Nephron progenitor cell (in vitro differentiated cells): ENCODE results near the gene KCNMB2.

ENCODE experiments used
- DNase-seq: peaks from one replicate; pipeline ENCODE4 v3.0.0; 2021
- H3K27ac Mint-ChIP-seq: 2 replicates; pipeline ENCODE4 v1.8.0; 2021; ENCODE audit warnings: mild to moderate bottlenecking, moderate library complexity, mixed read lengths
- H3K27me3 Mint-ChIP-seq: 2 replicates; pipeline ENCODE4 v1.8.0; 2021; ENCODE audit warnings: mild to moderate bottlenecking, low read depth, mixed read lengths; ENCODE audit not compliant: poor library complexity
- H3K36me3 Mint-ChIP-seq: 2 replicates; pipeline ENCODE4 v1.8.0; 2021; ENCODE audit warnings: low read depth, mixed read lengths
- H3K4me1 Mint-ChIP-seq: 2 replicates; pipeline ENCODE4 v1.8.0; 2021; ENCODE audit warnings: mixed read lengths
- H3K4me3 Mint-ChIP-seq: 2 replicates; pipeline ENCODE4 v1.8.0; 2021; ENCODE audit warnings: mild to moderate bottlenecking, moderate library complexity, mixed read lengths
- H3K9me3 Mint-ChIP-seq: 2 replicates; pipeline ENCODE4 v1.8.0; 2021; ENCODE audit warnings: mild to moderate bottlenecking, moderate library complexity, mixed read lengths
- CTCF ChIP-seq: fragments of 200-600 bp; sonication (generic); IDR thresholded peaks from 2 replicates; pipeline ENCODE4 v1.5.0; 2021; ENCODE audit warnings: antibody characterized with exemption

Gene KCNMB2

DNA sequence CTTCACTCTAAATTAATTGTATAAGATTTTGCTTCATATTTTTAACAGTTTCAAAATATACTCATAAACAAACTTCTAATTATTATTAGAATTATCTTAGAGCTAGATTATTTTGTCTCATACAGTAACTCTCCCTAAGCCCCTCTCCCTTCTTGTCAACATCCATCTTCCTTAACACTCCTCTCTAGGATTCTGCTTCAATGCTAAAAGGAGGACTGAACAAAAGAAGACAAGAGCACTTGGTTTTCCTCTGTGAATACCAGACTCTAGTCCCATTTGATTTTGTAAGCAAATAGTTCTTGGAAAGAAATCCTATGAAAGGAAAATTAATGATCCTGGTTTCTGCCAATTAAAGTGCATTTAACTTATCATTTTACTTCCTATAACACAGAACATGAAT is 91.8 kb downstream of the KCNMB2 start:
- Mint-ChIP-seq H3K4me1 (no peaks in the 10 kb centered on the region), H3K36me3 (no peaks in the 10 kb centered on the region), H3K4me3 (no peak overlapping the region), H3K27me3 (no peaks in the 10 kb centered on the region), H3K9me3 (no peaks in the 10 kb centered on the region), H3K27ac (no peak overlapping the region)
- no peak for DNase-seq
- no peak for TF ChIP-seq CTCF

DNA sequence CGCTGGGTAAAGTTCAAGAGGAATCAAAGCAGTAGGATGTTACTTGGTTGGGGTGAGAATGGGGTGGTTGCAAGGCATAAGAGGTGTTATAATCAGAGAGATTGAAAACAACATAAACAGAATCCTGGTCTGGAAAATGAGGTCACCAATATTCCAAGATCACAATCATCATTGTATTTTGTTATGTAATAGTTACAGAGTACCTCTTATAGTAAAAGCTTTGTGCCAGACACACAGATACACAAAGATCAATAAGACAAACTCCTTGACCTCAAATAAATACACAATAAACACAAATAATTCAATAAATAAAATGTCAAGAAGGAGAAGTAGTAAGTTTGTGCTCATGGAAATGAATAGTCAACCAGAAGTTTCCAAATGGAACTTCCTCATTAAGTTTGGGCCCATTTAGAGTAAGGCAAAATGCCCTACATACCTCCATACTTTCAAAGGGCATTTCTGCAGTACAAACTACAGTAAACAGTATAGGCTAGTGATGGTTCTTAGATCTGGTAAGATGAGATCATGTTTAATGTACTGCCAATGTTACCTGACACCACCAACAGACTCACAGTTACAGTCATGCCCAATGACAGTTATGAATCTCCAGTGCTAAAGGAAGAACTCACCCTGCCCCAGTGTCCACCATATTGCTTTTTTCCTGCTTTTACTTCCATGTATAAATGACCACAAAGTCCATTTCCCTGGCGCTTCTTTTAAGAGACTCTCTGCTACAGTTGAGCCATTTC is 93.4 kb downstream of the KCNMB2 start:
- no peaks in the 10 kb centered on the region for H3K27me3 Mint-ChIP-seq
- DNase-seq: no peak
- H3K4me1 Mint-ChIP-seq: no peaks in the 10 kb centered on the region
- no peaks in the 10 kb centered on the region for H3K36me3 Mint-ChIP-seq
- TF ChIP-seq CTCF: no peak
- peaks cover 7% of the 10 kb centered on the region for H3K9me3 Mint-ChIP-seq
- no peak overlapping the region for H3K27ac Mint-ChIP-seq
- no peak overlapping the region for H3K4me3 Mint-ChIP-seq

DNA sequence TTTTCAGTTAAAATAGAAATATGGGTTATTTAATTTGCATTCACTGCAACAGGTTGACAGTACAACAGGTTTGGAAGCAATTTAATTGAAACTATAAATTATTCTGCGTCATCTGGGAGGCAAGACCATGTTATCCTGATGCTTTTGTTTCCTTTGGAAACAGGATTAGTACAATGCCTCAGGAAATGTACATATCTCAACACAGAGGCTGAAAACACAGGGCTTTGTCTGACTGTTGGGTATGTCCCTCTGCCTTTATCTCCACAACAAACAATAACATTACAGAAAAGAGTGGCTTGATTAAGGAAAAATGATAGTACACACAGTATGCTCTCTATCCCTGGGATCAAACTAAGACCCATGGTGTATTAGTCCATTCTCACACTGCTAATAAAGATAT is 95.7 kb downstream of the KCNMB2 start:
- Mint-ChIP-seq H3K36me3 (no peaks in the 10 kb centered on the region), H3K4me1 (no peaks in the 10 kb centered on the region), H3K9me3 (peaks cover 7% of the 10 kb centered on the region), H3K27ac (no peak overlapping the region), H3K27me3 (no peaks in the 10 kb centered on the region), H3K4me3 (no peak overlapping the region)
- no peak for DNase-seq
- TF ChIP-seq CTCF: no peak

- Mint-ChIP-seq H3K27me3 (no peaks in the 10 kb centered on the region), H3K36me3 (no peaks in the 10 kb centered on the region), H3K4me1 (no peaks in the 10 kb centered on the region), H3K4me3 (no peak overlapping the region), H3K27ac (no peak overlapping the region), H3K9me3 (peaks cover 7% of the 10 kb centered on the region)
- no peak for DNase-seq
- TF ChIP-seq CTCF: no peak
These were observed 98.7 kb downstream of the KCNMB2 start for GRCh38 chr3:178634975-178635374.

GRCh38 chr3:178637802-178638201 is 101.6 kb downstream of the KCNMB2 start:
- no peaks in the 10 kb centered on the region for H3K36me3 Mint-ChIP-seq
- peaks cover 7% of the 10 kb centered on the region for H3K9me3 Mint-ChIP-seq
- no peak overlapping the region for H3K4me3 Mint-ChIP-seq
- no peak for TF ChIP-seq CTCF
- no peaks in the 10 kb centered on the region for H3K27me3 Mint-ChIP-seq
- DNase-seq: no peak
- no peaks in the 10 kb centered on the region for H3K4me1 Mint-ChIP-seq
- no peak overlapping the region for H3K27ac Mint-ChIP-seq

DNA sequence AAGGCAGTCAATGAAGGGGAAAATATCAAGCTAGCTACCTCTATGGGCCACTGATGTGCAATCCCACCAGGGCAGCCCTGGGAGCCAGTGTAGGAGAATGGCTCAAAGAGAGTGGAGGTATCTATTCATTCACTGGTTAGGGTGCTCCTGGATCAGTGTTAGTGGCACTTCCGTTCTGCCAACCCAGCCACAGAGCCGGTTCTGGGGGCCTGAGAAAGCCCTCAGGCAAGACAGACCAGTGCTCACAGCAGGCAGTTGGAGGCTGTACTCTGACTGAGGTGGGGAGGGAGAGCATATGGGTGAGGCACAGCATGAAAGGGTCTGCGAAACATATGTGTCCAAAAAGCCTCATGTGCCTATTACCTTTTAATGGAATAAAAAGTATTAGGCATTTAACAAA is 109.3 kb downstream of the KCNMB2 start:
- no peak for DNase-seq
- no peak overlapping the region for H3K4me3 Mint-ChIP-seq
- no peaks in the 10 kb centered on the region for H3K27me3 Mint-ChIP-seq
- no peaks in the 10 kb centered on the region for H3K4me1 Mint-ChIP-seq
- H3K36me3 Mint-ChIP-seq: no peaks in the 10 kb centered on the region
- no peak overlapping the region for H3K27ac Mint-ChIP-seq
- H3K9me3 Mint-ChIP-seq: peaks cover 8% of the 10 kb centered on the region
- no peak for TF ChIP-seq CTCF
